ENCODE results near the gene C19orf53. TPM values are rescaled to one million over a fixed set of nuclear protein-coding genes. Genes with fewer than 3 reads are reported as not detected.

The C19orf53 gene
- total and polyA plus RNA-seq, 7 experiments from 2014 or later = 57.2 to 289 (median 89.0) TPM

- peaks cover 0 to 7% (median 0%) of the 10 kb centered on the region in 7 donors for H3K4me1 Mint-ChIP-seq
- H3K27me3 Mint-ChIP-seq = no peaks in the 10 kb centered on the region
- Histone ChIP-seq H3K4me3 (ENCODE audit: low read length) (no peak overlapping the region), H3K36me3 (ENCODE audit: control insufficient read depth in 2 of 3, insufficient read depth in 3 of 3, low read length in 3 of 3) (peaks cover 0 to 5% (median 0%) of the 10 kb centered on the region in 3 experiments), H3K27me3 (ENCODE audit: control insufficient read depth in 2 of 2, insufficient read depth in 2 of 2, low read length in 2 of 2) (no peaks in the 10 kb centered on the region), H3K4me1 (ENCODE audit: control insufficient read depth in 2 of 2, insufficient read depth in 2 of 2, low read length in 2 of 2) (no peaks in the 10 kb centered on the region), H3K9me3 (ENCODE audit: control insufficient read depth in 2 of 3, low read length in 3 of 3) (no peaks in the 10 kb centered on the region), H3K27ac (ENCODE audit: low read depth, low read length) (no peak overlapping the region)
- no peak for DNase-seq
- intact Hi-C loops (cut with micrococcal nuclease) = no loop called here
- H3K9me3 Mint-ChIP-seq = peaks cover 0 to 3% (median 0%) of the 10 kb centered on the region in 11 donors
- ChIA-PET CTCF (interaction anchor here (0.6 to 1.2 kb wide), 2 partner anchors 10 to 22 kb away, joined by 3 read pairs; no protein-coding TSS in a partner anchor), POLR2A (interaction anchor here (0.9 kb wide), 1 partner anchor 14 kb away, joined by 3 read pairs; no protein-coding TSS in a partner anchor)
- no peak overlapping the region for H3K27ac Mint-ChIP-seq
- no peak for ATAC-seq
- H3K4me3 Mint-ChIP-seq = no peak overlapping the region
- H3K36me3 Mint-ChIP-seq = peaks cover 5 to 16% (median 6%) of the 10 kb centered on the region in 5 donors
These were observed 40.3 kb downstream of the C19orf53 start for GRCh38 chr19:13814550-13814949.

- Mint-ChIP-seq H3K9me3 (peaks cover 0 to 3% (median 0%) of the 10 kb centered on the region in 11 donors), H3K4me3 (peak overlapping the region in 1 of 10 donors; percentile 19), H3K36me3 (peaks cover 5 to 19% (median 12%) of the 10 kb centered on the region in 5 donors), H3K4me1 (peaks cover 0 to 7% (median 0%) of the 10 kb centered on the region in 7 donors), H3K27ac (no peak overlapping the region), H3K27me3 (no peaks in the 10 kb centered on the region)
- H3K36me3 ChIP-seq (ENCODE audit: control insufficient read depth in 2 of 3, insufficient read depth in 3 of 3, low read length in 3 of 3) = peaks cover 0 to 2% (median 0%) of the 10 kb centered on the region in 3 experiments
- H3K27ac ChIP-seq (ENCODE audit: low read depth, low read length) = no peak overlapping the region
- POLR2A ChIA-PET = no interaction called here
- H3K9me3 ChIP-seq (ENCODE audit: control insufficient read depth in 2 of 3, low read length in 3 of 3) = no peaks in the 10 kb centered on the region
- ATAC-seq (peak; percentile 73), DNase-seq (no peak)
- H3K27me3 ChIP-seq (ENCODE audit: control insufficient read depth in 2 of 2, insufficient read depth in 2 of 2, low read length in 2 of 2) = no peaks in the 10 kb centered on the region
- no peak overlapping the region for H3K4me3 ChIP-seq (ENCODE audit: low read length)
- CTCF ChIA-PET = no interaction called here
- H3K4me1 ChIP-seq (ENCODE audit: control insufficient read depth in 2 of 2, insufficient read depth in 2 of 2, low read length in 2 of 2) = no peaks in the 10 kb centered on the region
- intact Hi-C loops (cut with micrococcal nuclease) = no loop called here
These were observed 42.9 kb downstream of the C19orf53 start for GRCh38 chr19:13817018-13817614.

GRCh38 chr19:13817615-13818371, 43.5 kb downstream of the C19orf53 start:
- H3K4me1 ChIP-seq (ENCODE audit: control insufficient read depth in 2 of 2, insufficient read depth in 2 of 2, low read length in 2 of 2) = no peaks in the 10 kb centered on the region
- Mint-ChIP-seq H3K4me3 (peak overlapping the region in 6 of 10 donors; percentile 8 to 63 (median 28)), H3K4me1 (peaks cover 0 to 7% (median 0%) of the 10 kb centered on the region in 7 donors), H3K36me3 (peaks cover 5 to 21% (median 13%) of the 10 kb centered on the region in 5 donors), H3K27ac (no peak overlapping the region), H3K27me3 (no peaks in the 10 kb centered on the region), H3K9me3 (peaks cover 0 to 3% (median 0%) of the 10 kb centered on the region in 11 donors)
- H3K9me3 ChIP-seq (ENCODE audit: control insufficient read depth in 2 of 3, low read length in 3 of 3) = no peaks in the 10 kb centered on the region
- peaks cover 0 to 3% (median 0%) of the 10 kb centered on the region in 3 experiments for H3K36me3 ChIP-seq (ENCODE audit: control insufficient read depth in 2 of 3, insufficient read depth in 3 of 3, low read length in 3 of 3)
- CTCF ChIA-PET = no interaction called here
- intact Hi-C loops (cut with micrococcal nuclease) = no loop called here
- no peak overlapping the region for H3K27ac ChIP-seq (ENCODE audit: low read depth, low read length)
- POLR2A ChIA-PET = no interaction called here
- H3K4me3 ChIP-seq (ENCODE audit: low read length) = no peak overlapping the region
- DNase-seq (peak in 3 of 9 donors; percentile 22 to 47 (median 39)), ATAC-seq (peak; percentile 86)
- H3K27me3 ChIP-seq (ENCODE audit: control insufficient read depth in 2 of 2, insufficient read depth in 2 of 2, low read length in 2 of 2) = no peaks in the 10 kb centered on the region

GRCh38 chr19:13819238-13819637, 45.0 kb downstream of the C19orf53 start:
- ChIA-PET CTCF (interaction anchor here (0.8 kb wide), 1 partner anchor 35 kb away, joined by 3 read pairs; no protein-coding TSS in a partner anchor), POLR2A (no interaction called here)
- H3K9me3 Mint-ChIP-seq = no peaks in the 10 kb centered on the region
- H3K27ac Mint-ChIP-seq = no peak overlapping the region
- H3K27me3 Mint-ChIP-seq = no peaks in the 10 kb centered on the region
- Histone ChIP-seq H3K27ac (ENCODE audit: low read depth, low read length) (no peak overlapping the region), H3K9me3 (ENCODE audit: control insufficient read depth in 2 of 3, low read length in 3 of 3) (no peaks in the 10 kb centered on the region), H3K4me3 (ENCODE audit: low read length) (no peak overlapping the region), H3K27me3 (ENCODE audit: control insufficient read depth in 2 of 2, insufficient read depth in 2 of 2, low read length in 2 of 2) (no peaks in the 10 kb centered on the region), H3K36me3 (ENCODE audit: control insufficient read depth in 2 of 3, insufficient read depth in 3 of 3, low read length in 3 of 3) (peaks cover 0 to 10% (median 0%) of the 10 kb centered on the region in 3 experiments), H3K4me1 (ENCODE audit: control insufficient read depth in 2 of 2, insufficient read depth in 2 of 2, low read length in 2 of 2) (no peaks in the 10 kb centered on the region)
- peaks cover 0 to 14% (median 8%) of the 10 kb centered on the region in 5 donors for H3K36me3 Mint-ChIP-seq
- intact Hi-C loops (cut with micrococcal nuclease) = no loop called here
- H3K4me3 Mint-ChIP-seq = no peak overlapping the region
- peaks cover 0 to 7% (median 0%) of the 10 kb centered on the region in 7 donors for H3K4me1 Mint-ChIP-seq
- ATAC-seq (no peak), DNase-seq (no peak)

GRCh38 chr19:13821292-13821691, 47.0 kb downstream of the C19orf53 start:
- ATAC-seq = no peak
- POLR2A ChIA-PET = no interaction called here

GRCh38 chr19:13823256-13823655, 49.0 kb downstream of the C19orf53 start:
- DNase-seq = no peak
- H3K9me3 Mint-ChIP-seq = no peaks in the 10 kb centered on the region
- POLR2A ChIA-PET = no interaction called here

More at GRCh38 chr19:13821292-13821691, 47.0 kb downstream of the C19orf53 start:
- Mint-ChIP-seq H3K4me3 (no peak overlapping the region), H3K27ac (no peak overlapping the region), H3K9me3 (no peaks in the 10 kb centered on the region), H3K36me3 (peaks cover 0 to 17% (median 8%) of the 10 kb centered on the region in 5 donors), H3K4me1 (peaks cover 0 to 11% (median 6%) of the 10 kb centered on the region in 7 donors), H3K27me3 (no peaks in the 10 kb centered on the region)
- Histone ChIP-seq H3K36me3 (ENCODE audit: control insufficient read depth in 2 of 3, insufficient read depth in 3 of 3, low read length in 3 of 3) (peaks cover 0 to 7% (median 0%) of the 10 kb centered on the region in 3 experiments), H3K27me3 (ENCODE audit: control insufficient read depth in 2 of 2, insufficient read depth in 2 of 2, low read length in 2 of 2) (no peaks in the 10 kb centered on the region), H3K4me3 (ENCODE audit: low read length) (no peak overlapping the region), H3K9me3 (ENCODE audit: control insufficient read depth in 2 of 3, low read length in 3 of 3) (no peaks in the 10 kb centered on the region), H3K27ac (ENCODE audit: low read depth, low read length) (no peak overlapping the region), H3K4me1 (ENCODE audit: control insufficient read depth in 2 of 2, insufficient read depth in 2 of 2, low read length in 2 of 2) (no peaks in the 10 kb centered on the region)
- CTCF ChIA-PET = no interaction called here
- no peak for DNase-seq
- intact Hi-C loops (cut with micrococcal nuclease) = no loop called here

More at GRCh38 chr19:13823256-13823655, 49.0 kb downstream of the C19orf53 start:
- no peak overlapping the region for H3K27ac ChIP-seq (ENCODE audit: low read depth, low read length)
- peaks cover 0 to 20% (median 8%) of the 10 kb centered on the region in 5 donors for H3K36me3 Mint-ChIP-seq
- H3K36me3 ChIP-seq (ENCODE audit: control insufficient read depth in 2 of 3, insufficient read depth in 3 of 3, low read length in 3 of 3) = peaks cover 0 to 7% (median 0%) of the 10 kb centered on the region in 3 experiments
- intact Hi-C loops (cut with micrococcal nuclease) = no loop called here
- H3K4me3 Mint-ChIP-seq = no peak overlapping the region
- peaks cover 0 to 12% (median 5%) of the 10 kb centered on the region in 7 donors for H3K4me1 Mint-ChIP-seq
- H3K27me3 Mint-ChIP-seq = no peaks in the 10 kb centered on the region
- CTCF ChIA-PET = no interaction called here
- no peak overlapping the region for H3K4me3 ChIP-seq (ENCODE audit: low read length)
- H3K4me1 ChIP-seq (ENCODE audit: control insufficient read depth in 2 of 2, insufficient read depth in 2 of 2, low read length in 2 of 2) = no peaks in the 10 kb centered on the region
- ATAC-seq = no peak
- no peaks in the 10 kb centered on the region for H3K27me3 ChIP-seq (ENCODE audit: control insufficient read depth in 2 of 2, insufficient read depth in 2 of 2, low read length in 2 of 2)
- no peaks in the 10 kb centered on the region for H3K9me3 ChIP-seq (ENCODE audit: control insufficient read depth in 2 of 3, low read length in 3 of 3)
- peak overlapping the region in 1 of 9 donors; percentile 22 for H3K27ac Mint-ChIP-seq

All from naive thymus-derived CD4-positive, alpha-beta T cell (primary cell).